Common myeloid progenitor, CD34-positive (primary cell): ENCODE data around the gene GATA6.

Experiments
- CTCF ChIA-PET: fragments of 350-600 bp; sonication (Branson Sonifier 250); formaldehyde crosslinking; loops from one replicate; lab custom pipeline; 2021; ENCODE audit warnings: antibody characterized with exemption; lab: Charles Lee
- POLR2A ChIA-PET: fragments of 350-600 bp; sonication (Branson Sonifier 250); formaldehyde crosslinking; loops from one replicate; lab custom pipeline; 2021; ENCODE audit warnings: antibody characterized with exemption; lab: Charles Lee
- DNase-seq, 3 donors: peaks; one replicate each; pipeline versions ENCODE4 v3.0.0 to v3.0.0-alpha.2; 2013
- H3K27ac ChIP-seq, 2 experiments: 1 replicate in 1 of 2; 2 replicates in 1 of 2; pipeline ENCODE4 v1.7.0; 2013; ENCODE audit warnings: inconsistent platforms in 2 of 2, low read length in 2 of 2, mild to moderate bottlenecking in 2 of 2, low read depth in 1 of 2, moderate library complexity in 1 of 2; ENCODE audit not compliant: severe bottlenecking in 2 of 2, insufficient read depth in 1 of 2, poor library complexity in 1 of 2
- H3K27me3 ChIP-seq, 5 experiments: replicated peaks in 2 of 5; 1 replicate in 3 of 5; 2 replicates in 2 of 5; pipeline versions ENCODE4 v1.6.1 to v1.7.0; 2013; ENCODE audit warnings: low read length in 4 of 5, mild to moderate bottlenecking in 2 of 5, moderate library complexity in 2 of 5, inconsistent platforms in 1 of 5; ENCODE audit not compliant: insufficient read depth in 5 of 5, control insufficient read depth in 4 of 5
- H3K36me3 ChIP-seq, 4 experiments: 1 replicate in 2 of 4; 2 replicates in 2 of 4; pipeline versions ENCODE4 v1.6.1 to v1.7.0; 2013; ENCODE audit warnings: low read length in 3 of 4, control low read depth in 1 of 4, mild to moderate bottlenecking in 1 of 4; ENCODE audit not compliant: control insufficient read depth in 4 of 4, insufficient read depth in 4 of 4
- H3K4me1 ChIP-seq, 4 experiments: 1 replicate in 3 of 4; 2 replicates in 1 of 4; pipeline versions ENCODE4 v1.6.1 to v1.7.1; 2013; ENCODE audit warnings: low read length in 3 of 4, mild to moderate bottlenecking in 3 of 4, control low read depth in 1 of 4, inconsistent platforms in 1 of 4, moderate library complexity in 1 of 4; ENCODE audit not compliant: control insufficient read depth in 4 of 4, insufficient read depth in 4 of 4; ENCODE audit errors: control extremely low read depth in 1 of 4
- H3K4me3 ChIP-seq, 7 experiments: 1 replicate in 4 of 7; 2 replicates in 3 of 7; pipeline versions ENCODE4 v1.5.1 to v1.7.0; 2013; ENCODE audit warnings: mild to moderate bottlenecking in 7 of 7, low read length in 6 of 7, moderate library complexity in 6 of 7, inconsistent platforms in 2 of 7, low read depth in 2 of 7, control low read depth in 1 of 7; ENCODE audit not compliant: insufficient read depth in 4 of 7, control insufficient read depth in 1 of 7; ENCODE audit errors: extremely low read depth in 1 of 7
- H3K9me3 ChIP-seq, 5 experiments: 1 replicate in 4 of 5; 2 replicates in 1 of 5; pipeline versions ENCODE4 v1.6.1 to v1.7.1; 2013; ENCODE audit warnings: low read length in 4 of 5, mild to moderate bottlenecking in 2 of 5, inconsistent platforms in 1 of 5, low read depth in 1 of 5, moderate library complexity in 1 of 5; ENCODE audit not compliant: control insufficient read depth in 4 of 5, insufficient read depth in 2 of 5; ENCODE audit errors: control extremely low read depth in 1 of 5
- WGBS: methylation state at CpG from one replicate; pipeline ENCODE4 v1.1.5; 2013; ENCODE audit not compliant: insufficient coverage; 5-methylcytosine and 5-hydroxymethylcytosine counted together

Gene GATA6

GRCh38 chr18:22188559-22189267, 19.3 kb downstream of the GATA6 start:
- CTCF ChIA-PET: no interaction called here
- Histone ChIP-seq H3K27ac (no peak overlapping the region), H3K27me3 (peaks cover 3 to 75% (median 29%) of the 10 kb centered on the region in 5 experiments), H3K4me1 (no peaks in the 10 kb centered on the region), H3K9me3 (no peaks in the 10 kb centered on the region), H3K4me3 (no peak overlapping the region), H3K36me3 (no peaks in the 10 kb centered on the region)
- POLR2A ChIA-PET: no interaction called here
- 91% methylated on average over 8 of the region's 11 CpGs for WGBS
- DNase-seq: no peak

- POLR2A ChIA-PET: no interaction called here
- CTCF ChIA-PET: no interaction called here
These were observed 20.2 kb downstream of the GATA6 start for GRCh38 chr18:22189449-22190166.

GRCh38 chr18:22191346-22191695, 21.9 kb downstream of the GATA6 start:
- POLR2A ChIA-PET: no interaction called here
- no peaks in the 10 kb centered on the region for H3K9me3 ChIP-seq
- no peaks in the 10 kb centered on the region for H3K36me3 ChIP-seq
- no peak for DNase-seq
- H3K4me3 ChIP-seq: no peak overlapping the region
- no peak overlapping the region for H3K27ac ChIP-seq
- peaks cover 3 to 71% (median 33%) of the 10 kb centered on the region in 5 experiments for H3K27me3 ChIP-seq
- CTCF ChIA-PET: no interaction called here
- 77% methylated on average over 3 of the region's 5 CpGs for WGBS
- H3K4me1 ChIP-seq: no peaks in the 10 kb centered on the region

More at GRCh38 chr18:22189449-22190166, 20.2 kb downstream of the GATA6 start:
- Histone ChIP-seq H3K4me3 (no peak overlapping the region), H3K27me3 (peaks cover 3 to 75% (median 36%) of the 10 kb centered on the region in 5 experiments), H3K36me3 (no peaks in the 10 kb centered on the region), H3K9me3 (no peaks in the 10 kb centered on the region), H3K27ac (no peak overlapping the region), H3K4me1 (no peaks in the 10 kb centered on the region)
- no peak for DNase-seq
- WGBS: 74% methylated on average over 3 of the region's 11 CpGs

GRCh38 chr18:22191923-22192322, 22.5 kb downstream of the GATA6 start:
- Histone ChIP-seq H3K27ac (no peak overlapping the region), H3K27me3 (peaks cover 3 to 74% (median 30%) of the 10 kb centered on the region in 5 experiments), H3K9me3 (no peaks in the 10 kb centered on the region), H3K4me1 (no peaks in the 10 kb centered on the region), H3K4me3 (no peak overlapping the region), H3K36me3 (no peaks in the 10 kb centered on the region)
- DNase-seq: no peak
- ChIA-PET POLR2A (no interaction called here), CTCF (no interaction called here)
- no CpG with 5 or more reads among the region's 4 CpGs for WGBS

GRCh38 chr18:22193466-22193865, 24.1 kb downstream of the GATA6 start:
- ChIA-PET POLR2A (no interaction called here), CTCF (no interaction called here)
- H3K4me1 ChIP-seq: no peaks in the 10 kb centered on the region
- no peaks in the 10 kb centered on the region for H3K36me3 ChIP-seq
- H3K9me3 ChIP-seq: no peaks in the 10 kb centered on the region
- no peak for DNase-seq
- no peak overlapping the region for H3K27ac ChIP-seq
- WGBS: 73% methylated on average over 9 of the region's 9 CpGs
- no peak overlapping the region for H3K4me3 ChIP-seq
- peaks cover 3 to 79% (median 30%) of the 10 kb centered on the region in 5 experiments for H3K27me3 ChIP-seq

GRCh38 chr18:22194151-22194598, 24.8 kb downstream of the GATA6 start:
- Histone ChIP-seq H3K36me3 (no peaks in the 10 kb centered on the region), H3K27me3 (peaks cover 3 to 75% (median 25%) of the 10 kb centered on the region in 5 experiments), H3K4me1 (no peaks in the 10 kb centered on the region), H3K27ac (no peak overlapping the region), H3K4me3 (no peak overlapping the region), H3K9me3 (no peaks in the 10 kb centered on the region)
- CTCF ChIA-PET: no interaction called here
- POLR2A ChIA-PET: no interaction called here
- 64% methylated on average over 2 of the region's 7 CpGs for WGBS
- peak in 2 of 3 donors; percentile 36 to 57 for DNase-seq

- CTCF ChIA-PET: no interaction called here
- H3K27me3 ChIP-seq: peaks cover 0 to 74% (median 25%) of the 10 kb centered on the region in 5 experiments
- no peaks in the 10 kb centered on the region for H3K36me3 ChIP-seq
- H3K9me3 ChIP-seq: no peaks in the 10 kb centered on the region
- no peak overlapping the region for H3K27ac ChIP-seq
- 98% methylated on average over 6 of the region's 11 CpGs for WGBS
- H3K4me1 ChIP-seq: no peaks in the 10 kb centered on the region
- no peak for DNase-seq
- POLR2A ChIA-PET: no interaction called here
- H3K4me3 ChIP-seq: no peak overlapping the region
These were observed 25.7 kb downstream of the GATA6 start for GRCh38 chr18:22195052-22195451.
